Adrenal gland (tissue), 5 donors: ENCODE data around the gene CA11.

Experiments used
- POLR2A ChIP-seq, 2 donors: fragments of 450-650 bp; IDR thresholded peaks; one replicate each; pipeline ENCODE4 v1.6.1; 2017; ENCODE audit warnings: antibody characterized with exemption in 2 of 2, mild to moderate bottlenecking in 2 of 2, moderate library complexity in 1 of 2
- TF ChIP-seq, protein P1 (sequence below), 6 experiments: fragments of 450-650 bp in 4 of 6; fragments of 200-600 bp in 2 of 6; sonication (generic) in 1 of 6; IDR thresholded peaks; 1 replicate in 5 of 6; 2 replicates in 1 of 6; pipeline versions ENCODE4 v1.5.1 to v1.8.0; 2016 to 2021; ENCODE audit warnings: antibody characterized with exemption in 6 of 6, mild to moderate bottlenecking in 2 of 6, moderate library complexity in 1 of 6
- donor health status: DM: no; HTN: no; CAD: no.

DNA sequence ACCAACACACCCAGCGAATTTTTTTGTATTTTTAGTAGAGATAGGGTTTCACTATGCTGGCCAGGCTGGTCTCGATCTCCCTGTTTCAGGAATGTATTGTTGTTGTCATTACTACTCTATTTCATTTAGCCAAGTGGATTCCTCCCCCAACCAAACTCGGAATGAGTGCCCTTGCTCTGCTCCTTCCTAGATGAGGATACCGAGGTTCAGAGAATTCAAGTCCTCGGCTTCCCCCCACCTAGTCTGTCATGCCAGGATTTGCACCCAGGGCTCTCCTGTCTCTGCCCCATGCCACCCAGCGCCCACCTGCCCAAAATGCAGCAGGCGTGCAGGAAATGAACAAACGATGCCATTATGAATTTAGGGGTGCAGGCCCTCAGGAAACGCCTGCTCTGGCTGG is 43.0 kb downstream of the CA11 start:
- TF ChIP-seq, protein P1, sequence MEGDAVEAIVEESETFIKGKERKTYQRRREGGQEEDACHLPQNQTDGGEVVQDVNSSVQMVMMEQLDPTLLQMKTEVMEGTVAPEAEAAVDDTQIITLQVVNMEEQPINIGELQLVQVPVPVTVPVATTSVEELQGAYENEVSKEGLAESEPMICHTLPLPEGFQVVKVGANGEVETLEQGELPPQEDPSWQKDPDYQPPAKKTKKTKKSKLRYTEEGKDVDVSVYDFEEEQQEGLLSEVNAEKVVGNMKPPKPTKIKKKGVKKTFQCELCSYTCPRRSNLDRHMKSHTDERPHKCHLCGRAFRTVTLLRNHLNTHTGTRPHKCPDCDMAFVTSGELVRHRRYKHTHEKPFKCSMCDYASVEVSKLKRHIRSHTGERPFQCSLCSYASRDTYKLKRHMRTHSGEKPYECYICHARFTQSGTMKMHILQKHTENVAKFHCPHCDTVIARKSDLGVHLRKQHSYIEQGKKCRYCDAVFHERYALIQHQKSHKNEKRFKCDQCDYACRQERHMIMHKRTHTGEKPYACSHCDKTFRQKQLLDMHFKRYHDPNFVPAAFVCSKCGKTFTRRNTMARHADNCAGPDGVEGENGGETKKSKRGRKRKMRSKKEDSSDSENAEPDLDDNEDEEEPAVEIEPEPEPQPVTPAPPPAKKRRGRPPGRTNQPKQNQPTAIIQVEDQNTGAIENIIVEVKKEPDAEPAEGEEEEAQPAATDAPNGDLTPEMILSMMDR (IDR thresholded peaks at IDR 0.05) = no peak
- TF ChIP-seq POLR2A (IDR thresholded peaks at IDR 0.05) = no peak
